A172 (cell line): ENCODE data around the gene DENND5A. TPM values are rescaled to one million over a fixed set of nuclear protein-coding genes. Genes with fewer than 3 reads are reported as not detected.
"Not testable (repeated sequence)": the region's sequence is repeated elsewhere in the genome, so short reads cannot be mapped to it uniquely, and the experiment has no call there.

ENCODE experiments used
- DNase-seq: peaks from one replicate; pipeline ENCODE4 v3.0.0-alpha.2; 2015; ENCODE audit warnings: low spot score
- total RNA-seq: library from RNA; depleted of rRNA; stranded (reverse); fragments of >200 nt; shearing (Covaris generic); gene quantifications from 2 replicates; pipeline ENCODE4 v1.2.3, GENCODE V29; 2014; rRNA removed

The DENND5A gene
- total RNA-seq, 1 experiment from 2014 or later, result 79.4 TPM

DNA sequence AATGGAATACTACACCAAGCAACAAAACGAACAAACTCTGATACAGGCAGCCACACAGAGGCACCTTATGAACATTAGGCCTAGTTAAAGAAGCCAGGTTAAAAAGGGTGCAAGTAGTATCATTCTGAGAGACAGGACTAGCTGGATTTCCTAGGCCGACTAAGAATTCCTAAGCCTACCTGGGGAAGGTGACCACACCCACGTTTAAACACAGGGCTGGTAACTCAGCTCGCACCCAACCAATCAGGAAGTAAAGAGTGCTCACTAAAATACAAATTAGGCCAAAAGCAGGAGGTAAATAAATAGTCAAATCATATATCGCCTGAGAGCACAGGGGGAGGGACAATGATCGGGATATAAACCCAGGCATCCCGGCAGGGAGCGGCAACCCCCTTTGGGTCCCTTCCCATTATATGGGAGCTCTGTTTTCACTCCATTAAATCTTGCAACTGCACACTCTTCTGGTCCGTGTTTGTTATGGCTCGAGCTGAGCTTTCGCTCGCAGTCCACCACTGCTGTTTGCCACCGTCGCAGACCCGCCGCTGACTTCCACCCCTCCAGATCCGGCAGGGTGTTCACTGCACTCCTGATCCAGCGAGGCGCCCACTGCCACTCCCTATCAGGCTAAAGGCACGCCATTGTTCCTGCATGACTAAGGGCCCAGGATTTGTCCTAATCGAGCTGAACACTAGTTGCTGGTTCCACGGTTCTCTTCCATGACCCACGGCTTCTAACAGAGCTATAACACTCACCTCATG lies 167.8 kb downstream of the DENND5A start:
- DNase-seq, result not testable (repeated sequence)

DNA sequence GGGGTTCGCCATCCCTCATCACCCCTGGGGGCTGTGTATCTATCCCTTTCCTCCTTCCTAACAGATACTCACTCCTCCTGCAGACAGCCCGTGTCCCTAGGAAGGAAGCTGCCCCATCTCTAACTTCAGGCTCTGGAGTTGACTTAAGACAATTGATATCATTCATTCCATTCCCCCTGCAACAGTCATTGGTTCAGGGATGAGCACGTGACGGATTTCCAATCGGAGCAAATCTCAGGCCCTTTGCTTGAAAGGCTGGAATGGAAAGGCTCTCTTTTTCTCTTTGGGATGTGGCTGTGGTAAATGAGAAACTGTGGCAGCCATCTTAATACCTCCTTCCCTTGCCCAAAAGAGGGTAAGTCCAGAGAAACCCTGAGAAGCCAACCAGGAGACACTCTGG lies 168.7 kb downstream of the DENND5A start:
- no peak for DNase-seq

DNA sequence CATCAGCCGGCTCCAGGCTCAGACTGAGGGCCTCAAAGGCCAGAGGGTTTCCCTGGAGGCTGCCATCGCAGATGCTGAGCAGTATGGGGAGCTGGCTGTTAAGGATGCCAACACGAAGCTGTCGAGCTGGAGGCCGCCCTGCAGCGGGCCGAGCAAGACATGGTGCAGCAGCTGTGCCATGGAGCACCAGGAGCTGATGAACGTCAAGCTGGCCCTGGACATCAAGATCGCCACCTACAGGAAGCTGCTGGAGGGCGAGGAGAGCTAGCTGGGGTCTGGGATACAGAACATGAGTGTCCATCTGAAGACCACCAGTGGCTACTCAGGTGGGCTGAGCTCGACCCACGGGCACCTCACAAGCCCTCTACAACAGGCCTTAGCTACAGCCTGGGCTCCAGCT lies 169.7 kb downstream of the DENND5A start:
- DNase-seq, result no peak

DNA sequence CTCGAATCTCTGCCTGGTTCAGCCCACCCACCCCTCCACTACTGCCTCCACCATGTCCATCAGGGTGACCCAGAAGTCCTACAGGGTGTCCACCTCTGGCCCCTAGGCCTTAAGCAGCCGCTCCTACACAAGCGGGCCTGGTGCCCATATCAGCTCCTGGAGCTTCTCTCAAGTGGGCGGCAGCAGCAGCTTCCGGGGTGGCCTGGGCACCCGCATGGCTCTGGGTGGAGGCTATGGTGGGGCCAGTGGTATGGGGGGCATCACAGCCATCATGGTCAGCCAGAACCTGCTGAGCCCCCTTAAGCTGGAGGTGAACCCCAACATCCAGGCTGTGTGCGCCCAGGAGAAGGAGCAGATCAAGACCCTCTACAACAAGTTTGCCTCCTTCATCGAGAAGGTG lies 170.7 kb downstream of the DENND5A start:
- DNase-seq, result no peak

DNA sequence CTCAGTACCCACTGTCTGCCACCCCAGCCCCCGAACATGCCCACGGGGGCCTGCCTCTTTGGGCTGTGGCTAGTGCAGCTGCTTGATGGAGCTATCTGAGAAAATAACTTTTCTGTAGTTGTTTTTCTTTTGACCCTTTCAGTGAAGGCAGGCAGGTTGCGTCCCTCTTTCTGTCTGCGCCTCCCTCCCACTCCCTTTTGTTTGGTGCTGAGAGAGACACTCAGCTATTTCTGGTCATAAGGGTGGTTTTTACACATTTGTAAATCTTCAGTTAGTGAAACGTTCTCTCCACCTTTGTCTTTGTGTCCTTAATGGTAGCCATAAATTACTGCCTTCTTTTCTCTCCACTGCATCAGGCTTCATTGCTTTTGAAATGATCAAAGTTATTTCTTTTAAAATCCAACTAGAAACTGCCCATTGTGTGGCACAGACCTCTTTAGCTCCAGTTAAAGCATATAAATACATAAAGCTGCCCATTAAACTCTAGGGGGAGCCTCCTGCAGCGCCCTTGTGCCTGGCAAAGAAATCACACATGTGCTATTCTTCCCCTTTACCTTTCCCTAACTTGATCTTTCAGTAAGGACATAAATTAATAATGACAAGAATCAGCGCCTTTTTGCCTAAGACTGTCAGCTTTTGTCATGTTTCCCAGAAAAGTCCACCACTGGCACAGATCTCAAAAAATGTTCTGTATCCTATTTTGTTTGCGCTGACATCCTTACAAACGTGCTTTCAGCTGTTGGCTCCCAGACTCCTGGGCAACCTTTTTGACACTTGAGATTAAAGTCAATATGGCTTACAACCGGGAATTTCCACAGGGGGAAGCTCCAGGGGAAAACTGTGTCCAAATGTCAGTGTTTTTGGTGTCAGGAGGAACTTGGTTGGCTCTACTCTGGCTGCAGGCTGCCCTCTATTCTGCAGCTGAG lies 172.0 kb downstream of the DENND5A start:
- no peak for DNase-seq

DNA sequence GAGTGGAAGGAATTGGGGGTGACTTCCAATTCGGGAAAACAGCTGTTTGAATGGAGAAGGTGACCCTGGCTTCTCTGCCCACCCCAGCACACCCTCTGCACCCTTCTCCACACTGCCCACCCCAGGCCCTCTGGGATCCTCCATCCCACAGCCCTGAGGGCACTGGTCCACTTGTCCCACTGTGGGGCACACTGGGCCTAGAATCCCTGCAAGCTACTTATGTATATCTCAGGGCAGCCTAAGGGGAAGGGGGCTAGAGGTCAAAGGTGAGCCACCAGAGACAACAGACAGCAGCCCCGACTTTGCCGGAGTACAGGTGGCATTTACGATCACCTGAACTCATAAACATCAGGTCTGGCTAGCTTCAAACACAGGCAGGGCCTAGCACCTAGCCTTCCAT lies 173.1 kb downstream of the DENND5A start:
- no peak for DNase-seq

DNA sequence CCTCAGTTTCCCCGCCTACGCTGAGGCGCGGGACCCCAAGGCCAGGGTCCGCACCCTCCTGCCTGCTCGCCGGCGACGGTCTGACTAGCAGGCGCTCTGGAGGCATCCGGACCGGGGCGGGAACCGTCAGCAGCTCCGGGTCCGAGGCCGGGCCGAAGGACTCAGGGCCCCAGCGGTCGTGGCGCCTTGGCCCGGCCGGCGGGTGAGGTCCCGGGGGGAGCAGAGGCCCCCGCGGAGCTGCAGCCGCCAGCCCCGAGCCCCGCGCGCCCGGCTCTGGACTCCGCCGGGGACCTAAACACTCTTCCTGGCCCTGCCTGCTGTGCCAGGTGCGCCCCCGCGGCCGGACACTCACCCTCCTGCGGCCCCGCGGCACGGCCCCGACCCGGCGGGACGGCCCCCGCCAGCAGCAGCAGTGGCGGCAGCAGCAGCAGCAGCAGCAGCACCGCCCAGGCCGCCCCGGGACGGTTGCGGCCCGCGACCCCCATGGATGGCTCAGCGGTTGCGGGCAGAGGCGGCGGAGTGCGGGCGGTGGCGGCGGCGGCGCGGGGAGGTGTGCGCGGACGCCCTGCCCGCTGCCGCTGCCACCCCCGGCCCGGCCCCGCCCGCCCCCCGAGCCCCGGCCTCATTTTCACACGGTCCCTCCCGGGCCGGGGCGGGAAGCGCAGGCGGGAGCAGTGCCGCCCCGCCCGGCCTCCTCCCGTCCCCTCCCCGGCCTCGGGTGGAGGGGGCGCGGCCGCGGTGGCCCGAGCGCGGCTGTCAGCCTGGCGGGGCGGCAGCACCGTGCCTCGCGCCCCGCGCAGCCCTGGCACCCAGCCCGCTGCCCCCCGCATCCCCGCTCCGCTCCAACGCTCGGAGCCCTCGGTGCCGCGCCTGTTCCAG lies 173.9 kb downstream of the DENND5A start, which contains the start of gene SCUBE2:
TSS of gene SCUBE2 (minus strand) at position 556 of the 879 bp plus-strand sequence. CDS start at position 485, 71 bp downstream.
- no peak for DNase-seq

DNA sequence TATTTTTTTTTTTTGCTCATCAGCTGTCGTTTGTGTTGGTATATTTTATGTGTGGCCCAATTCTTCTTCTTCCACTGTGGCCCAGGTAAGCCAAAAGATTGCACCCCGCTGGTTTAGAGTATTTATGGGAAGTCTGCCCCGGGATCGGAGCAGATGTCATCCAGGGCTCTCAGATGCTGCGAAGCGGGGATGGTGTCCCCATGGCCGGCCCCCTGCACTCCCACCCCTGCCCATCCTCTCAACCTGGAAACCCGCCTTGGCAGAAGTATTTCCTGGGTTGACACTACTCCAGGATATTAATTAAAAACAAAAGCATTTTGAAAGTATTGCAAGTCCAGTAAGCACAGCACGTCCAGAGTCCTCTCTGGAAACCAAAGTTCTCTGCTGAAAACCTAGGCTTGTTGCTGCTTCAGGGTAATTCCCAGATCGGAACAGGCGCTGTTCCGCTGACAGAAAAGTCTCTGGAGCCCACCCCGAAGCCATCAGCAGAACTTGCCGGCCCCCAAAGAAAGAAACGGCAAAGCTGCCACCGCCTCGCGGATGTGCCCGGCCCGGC lies 174.6 kb downstream of the DENND5A start:
- DNase-seq, result no peak

DNA sequence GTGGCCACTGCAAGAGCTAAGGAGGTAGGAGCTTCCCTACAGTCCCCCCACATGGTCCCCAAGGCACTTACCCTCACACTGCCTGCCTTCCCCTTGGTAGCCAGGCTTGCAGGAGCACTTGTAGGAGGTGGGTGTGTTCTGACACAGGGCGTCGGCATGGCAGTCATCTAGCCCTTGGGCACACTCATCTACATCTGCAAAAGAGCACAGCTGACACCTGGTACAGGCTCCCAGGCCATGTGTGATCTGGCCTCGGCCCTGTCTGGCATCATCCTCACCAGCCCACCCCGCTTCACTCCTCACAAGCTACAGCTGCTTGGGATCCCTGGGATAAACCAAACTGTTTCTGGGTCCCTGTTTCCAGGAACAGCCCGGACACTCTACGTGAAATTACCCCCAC lies 175.5 kb downstream of the DENND5A start:
- no peak for DNase-seq

DNA sequence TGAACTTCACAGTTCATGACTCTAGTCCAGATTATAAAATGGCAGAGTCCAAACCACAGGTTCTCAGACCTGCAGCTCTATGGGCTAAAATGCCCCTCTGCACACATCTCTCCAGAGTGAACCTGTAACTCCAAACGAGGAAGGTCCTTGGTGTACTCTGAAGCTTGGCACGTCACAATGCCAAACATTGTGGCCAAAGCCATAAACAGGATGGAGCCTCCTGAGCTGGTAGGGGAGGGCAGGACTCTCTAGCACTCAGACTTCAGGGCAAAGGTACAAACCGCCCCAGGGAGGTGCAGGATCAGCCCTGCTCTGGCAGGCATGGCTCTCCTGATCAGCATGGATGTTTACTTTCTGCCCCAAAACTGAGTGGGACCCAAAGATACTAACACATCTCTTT lies 176.1 kb downstream of the DENND5A start:
- no peak for DNase-seq

Other genes with a start within 250 kb of the DENND5A start
- gene SCUBE2, start 173.8 kb downstream of the DENND5A start, total RNA-seq, result 0.47 TPM in 1 of 2 replicates, not detected in the other
- 44.9 and 69.4 TPM in 2 replicates for gene TMEM41B, start 49.2 kb upstream of the DENND5A start, total RNA-seq
- gene IPO7, start 119.3 kb upstream of the DENND5A start, total RNA-seq, result 95.3 and 115 TPM in 2 replicates
- 26.5 and 28.8 TPM in 2 replicates for gene ZNF143, start 195.7 kb upstream of the DENND5A start, total RNA-seq